ENCODE measurements around the gene KLF4.

GRCh38 chr9:107464516-107464915 lies 25.1 kb downstream of the KLF4 start:
- TF ChIP-seq EP300 (IDR thresholded peaks at IDR 0.05) = no peak
- TF ChIP-seq, protein P1, sequence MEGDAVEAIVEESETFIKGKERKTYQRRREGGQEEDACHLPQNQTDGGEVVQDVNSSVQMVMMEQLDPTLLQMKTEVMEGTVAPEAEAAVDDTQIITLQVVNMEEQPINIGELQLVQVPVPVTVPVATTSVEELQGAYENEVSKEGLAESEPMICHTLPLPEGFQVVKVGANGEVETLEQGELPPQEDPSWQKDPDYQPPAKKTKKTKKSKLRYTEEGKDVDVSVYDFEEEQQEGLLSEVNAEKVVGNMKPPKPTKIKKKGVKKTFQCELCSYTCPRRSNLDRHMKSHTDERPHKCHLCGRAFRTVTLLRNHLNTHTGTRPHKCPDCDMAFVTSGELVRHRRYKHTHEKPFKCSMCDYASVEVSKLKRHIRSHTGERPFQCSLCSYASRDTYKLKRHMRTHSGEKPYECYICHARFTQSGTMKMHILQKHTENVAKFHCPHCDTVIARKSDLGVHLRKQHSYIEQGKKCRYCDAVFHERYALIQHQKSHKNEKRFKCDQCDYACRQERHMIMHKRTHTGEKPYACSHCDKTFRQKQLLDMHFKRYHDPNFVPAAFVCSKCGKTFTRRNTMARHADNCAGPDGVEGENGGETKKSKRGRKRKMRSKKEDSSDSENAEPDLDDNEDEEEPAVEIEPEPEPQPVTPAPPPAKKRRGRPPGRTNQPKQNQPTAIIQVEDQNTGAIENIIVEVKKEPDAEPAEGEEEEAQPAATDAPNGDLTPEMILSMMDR (IDR thresholded peaks at IDR 0.05) = no peak
- no peak for TF ChIP-seq POLR2A (IDR thresholded peaks at IDR 0.05)
